CD8-positive, alpha-beta memory T cell (primary cell): ENCODE results near the gene BEST4. TPM values are rescaled to one million over a fixed set of nuclear protein-coding genes. Genes with fewer than 3 reads are reported as not detected.
"Not testable (repeated sequence)": the region's sequence is repeated elsewhere in the genome, so short reads cannot be mapped to it uniquely, and the experiment has no call there.

Experiments
- CTCF ChIA-PET: fragments of 350-600 bp; sonication (Branson Sonifier 250); formaldehyde crosslinking; loops from one replicate; lab custom pipeline; 2021; ENCODE audit warnings: antibody characterized with exemption; lab: Charles Lee
- POLR2A ChIA-PET: fragments of 350-600 bp; sonication (Branson Sonifier 250); formaldehyde crosslinking; loops from one replicate; lab custom pipeline; 2021; ENCODE audit warnings: antibody characterized with exemption; lab: Charles Lee
- DNase-seq, 5 donors: peaks; one replicate each; pipeline versions ENCODE4 v3.0.0 to v3.0.0-alpha.2; 2020 to 2022; ENCODE audit warnings: mixed read lengths in 1 of 5
- H3K27ac ChIP-seq: one replicate; pipeline ENCODE4 v1.7.0; 2013; ENCODE audit warnings: low read depth, mild to moderate bottlenecking, low read length, moderate library complexity
- H3K27me3 ChIP-seq: 2 replicates; pipeline ENCODE4 v1.7.0; 2013; ENCODE audit warnings: low read length, mild to moderate bottlenecking; ENCODE audit not compliant: insufficient read depth, poor library complexity, severe bottlenecking
- H3K36me3 ChIP-seq: 2 replicates; pipeline ENCODE4 v1.7.0; 2013; ENCODE audit warnings: mild to moderate bottlenecking, low read length, moderate library complexity; ENCODE audit not compliant: insufficient read depth
- H3K4me1 ChIP-seq: 2 replicates; pipeline ENCODE4 v1.7.0; 2013; ENCODE audit warnings: mild to moderate bottlenecking, low read length, moderate library complexity; ENCODE audit not compliant: insufficient read depth
- H3K4me3 ChIP-seq: 2 replicates; pipeline ENCODE4 v1.7.0; 2013; ENCODE audit warnings: mild to moderate bottlenecking, low read length
- H3K9me3 ChIP-seq: 2 replicates; pipeline ENCODE4 v1.7.0; 2013; ENCODE audit warnings: mild to moderate bottlenecking, low read length
- H3K27ac Mint-ChIP-seq, 8 donors: one replicate each; pipeline ENCODE4 v1.8.0; 2020 to 2021; ENCODE audit warnings: mixed read lengths in 8 of 8, mild to moderate bottlenecking in 6 of 8, inconsistent platforms in 3 of 8, moderate library complexity in 3 of 8
- H3K27me3 Mint-ChIP-seq, 2 donors: one replicate each; pipeline ENCODE4 v1.8.0; 2020 to 2021; ENCODE audit warnings: mixed read lengths in 2 of 2, mild to moderate bottlenecking in 1 of 2, moderate library complexity in 1 of 2
- H3K36me3 Mint-ChIP-seq, 3 donors: one replicate each; pipeline ENCODE4 v1.8.0; 2020 to 2021; ENCODE audit warnings: mixed read lengths in 3 of 3, inconsistent platforms in 1 of 3, mild to moderate bottlenecking in 1 of 3
- H3K4me1 Mint-ChIP-seq, 3 donors: one replicate each; pipeline ENCODE4 v1.8.0; 2020 to 2021; ENCODE audit warnings: mixed read lengths in 3 of 3, inconsistent platforms in 1 of 3, mild to moderate bottlenecking in 1 of 3
- H3K4me3 Mint-ChIP-seq, 7 donors: one replicate each; pipeline ENCODE4 v1.8.0; 2020 to 2021; ENCODE audit warnings: mixed read lengths in 7 of 7, mild to moderate bottlenecking in 6 of 7, moderate library complexity in 4 of 7, inconsistent platforms in 2 of 7
- H3K9me3 Mint-ChIP-seq, 5 donors: one replicate each; pipeline ENCODE4 v1.8.0; 2020 to 2022; ENCODE audit warnings: mixed read lengths in 5 of 5, mild to moderate bottlenecking in 3 of 5, moderate library complexity in 2 of 5, inconsistent platforms in 1 of 5
- polyA plus RNA-seq: library from polyadenylated mRNA; unstranded; fragments of 300-500 nt; fragmentation: Illumina TruSeq; gene quantifications from one replicate; pipeline ENCODE4 v1.2.3, GENCODE V29; 2021
- total RNA-seq, 2 experiments: library from RNA; stranded (reverse); gene quantifications; one replicate each; pipeline ENCODE4 v1.2.3, GENCODE V29; 2021

The BEST4 gene
- total and polyA plus RNA-seq, 3 experiments from 2014 or later, result 0.54 to 1.4 (median 1.2) TPM

- ChIA-PET POLR2A (interaction anchor here (0.5 to 4.3 kb wide), 22 partner anchors 9 to 700 kb away, joined by 3 to 122 read pairs (median 4); partner anchors contain the start of genes BEST4, BTBD19, CCDC163 and EIF2B3), CTCF (interaction anchor here (0.7 to 3.8 kb wide), 22 partner anchors 9 to 693 kb away, joined by 3 to 112 read pairs (median 6); partner anchors contain the start of genes BEST4, BTBD19, EIF2B3 and HECTD3)
- H3K36me3 ChIP-seq, result peaks cover 21% of the 10 kb centered on the region
- H3K9me3 ChIP-seq, result no peaks in the 10 kb centered on the region
- H3K27ac ChIP-seq, result peak within 1 kb of the TSS; percentile 93
- H3K9me3 Mint-ChIP-seq, result no peaks in the 10 kb centered on the region
- peak; percentile 97 to 99 (median 98) for DNase-seq
- H3K4me3 ChIP-seq, result peak within 1 kb of the TSS; percentile 90
- peaks cover 9 to 39% (median 11%) of the 10 kb centered on the region in 3 donors for H3K36me3 Mint-ChIP-seq
- H3K27ac Mint-ChIP-seq, result peak within 1 kb of the TSS; percentile 90 to 99 (median 98)
- H3K4me1 ChIP-seq, result peaks cover 31% of the 10 kb centered on the region
- no peaks in the 10 kb centered on the region for H3K27me3 ChIP-seq
- H3K4me3 Mint-ChIP-seq, result peak within 1 kb of the TSS; percentile 80 to 98 (median 96)
- H3K4me1 Mint-ChIP-seq, result peaks cover 25 to 41% (median 38%) of the 10 kb centered on the region in 3 donors
- H3K27me3 Mint-ChIP-seq, result no peaks in the 10 kb centered on the region
Observed at GRCh38 chr1:44799770-44800584, 12.0 kb upstream of the BEST4 start, which contains the start of gene PLK3. PLK3 (plus strand) TSS chr1:44800377; CDS start chr1:44800464, 87 bp downstream.

GRCh38 chr1:44798481-44799365 is 10.8 kb upstream of the BEST4 start:
- Histone ChIP-seq H3K4me1 (peaks cover 27% of the 10 kb centered on the region), H3K27me3 (no peaks in the 10 kb centered on the region), H3K9me3 (no peaks in the 10 kb centered on the region), H3K4me3 (no peak overlapping the region), H3K27ac (no peak overlapping the region), H3K36me3 (peaks cover 11% of the 10 kb centered on the region)
- POLR2A ChIA-PET, result interaction anchor here (3.6 to 4.3 kb wide), 2 partner anchors 15 to 21 kb away, joined by 89 to 122 read pairs; no protein-coding TSS in a partner anchor
- CTCF ChIA-PET, result interaction anchor here (1.0 to 3.8 kb wide), 7 partner anchors 9 to 68 kb away, joined by 3 to 112 read pairs (median 12); partner anchors contain the start of genes BEST4, BTBD19 and RNU5D-1
- Mint-ChIP-seq H3K27ac (peak overlapping the region in 7 of 8 donors; percentile 66 to 99 (median 96)), H3K4me1 (peaks cover 24 to 38% (median 36%) of the 10 kb centered on the region in 3 donors), H3K4me3 (peak overlapping the region in 5 of 7 donors; percentile 46 to 97 (median 67)), H3K36me3 (peaks cover 9 to 27% (median 11%) of the 10 kb centered on the region in 3 donors), H3K9me3 (no peaks in the 10 kb centered on the region), H3K27me3 (no peaks in the 10 kb centered on the region)
- peak in 1 of 5 donors; percentile 46 for DNase-seq

- peak in 1 of 5 donors; percentile 11 for DNase-seq
Observed at GRCh38 chr1:44797886-44798285, 9.9 kb upstream of the BEST4 start.

GRCh38 chr1:44792736-44793502 is 4.9 kb upstream of the BEST4 start:
- Mint-ChIP-seq H3K27me3 (no peaks in the 10 kb centered on the region), H3K4me3 (no peak overlapping the region), H3K36me3 (no peaks in the 10 kb centered on the region), H3K4me1 (peaks cover 0 to 2% (median 1%) of the 10 kb centered on the region in 3 donors), H3K27ac (peak overlapping the region in 3 of 8 donors; percentile 6 to 26 (median 19)), H3K9me3 (no peaks in the 10 kb centered on the region)
- Histone ChIP-seq H3K27ac (no peak overlapping the region), H3K9me3 (no peaks in the 10 kb centered on the region), H3K27me3 (no peaks in the 10 kb centered on the region), H3K4me1 (no peaks in the 10 kb centered on the region), H3K4me3 (no peak overlapping the region), H3K36me3 (no peaks in the 10 kb centered on the region)
- no peak for DNase-seq
- ChIA-PET CTCF (interaction anchor here (0.7 to 4.6 kb wide), 19 partner anchors 9 to 699 kb away, joined by 3 to 30 read pairs (median 4); partner anchors contain the start of genes HECTD3, MUTYH, RNU5D-1 and TOE1), POLR2A (interaction anchor here (0.6 kb wide), 1 partner anchor 18 kb away, joined by 5 read pairs; no protein-coding TSS in a partner anchor)

More at GRCh38 chr1:44797886-44798285, 9.9 kb upstream of the BEST4 start:
- H3K4me3 Mint-ChIP-seq, result peak overlapping the region in 1 of 7 donors; percentile 67
- not testable (repeated sequence) for H3K9me3 ChIP-seq, H3K27ac ChIP-seq, H3K27me3 Mint-ChIP-seq, H3K36me3 ChIP-seq, H3K27me3 ChIP-seq, H3K9me3 Mint-ChIP-seq, H3K4me3 ChIP-seq
- peaks cover 19% of the 10 kb centered on the region for H3K4me1 ChIP-seq
- ChIA-PET POLR2A (interaction anchor here (0.7 to 3.6 kb wide), 4 partner anchors 10 to 45 kb away, joined by 3 to 122 read pairs (median 3); partner anchors contain the start of gene BTBD19), CTCF (interaction anchor here (3.8 kb wide), 1 partner anchor 20 kb away, joined by 112 read pairs; no protein-coding TSS in a partner anchor)
- peak overlapping the region in 6 of 8 donors; percentile 47 to 96 (median 66) for H3K27ac Mint-ChIP-seq
- H3K4me1 Mint-ChIP-seq, result peaks cover 20 to 32% (median 30%) of the 10 kb centered on the region in 3 donors
- H3K36me3 Mint-ChIP-seq, result peaks cover 6 to 18% (median 6%) of the 10 kb centered on the region in 3 donors

GRCh38 chr1:44790968-44791801 is 3.2 kb upstream of the BEST4 start:
- Mint-ChIP-seq H3K9me3 (no peaks in the 10 kb centered on the region), H3K27me3 (no peaks in the 10 kb centered on the region), H3K27ac (peak overlapping the region in 2 of 8 donors; percentile 44 to 76), H3K4me1 (peaks cover 4 to 8% (median 5%) of the 10 kb centered on the region in 3 donors), H3K4me3 (no peak overlapping the region), H3K36me3 (no peaks in the 10 kb centered on the region)
- no peak overlapping the region for H3K27ac ChIP-seq
- ChIA-PET CTCF (interaction anchor here (1.4 to 4.6 kb wide), 7 partner anchors 8 to 223 kb away, joined by 3 to 30 read pairs (median 7); partner anchors contain the start of genes HECTD3, PLK3, RPS8 and UROD), POLR2A (interaction anchor here (1.2 to 1.8 kb wide), 2 partner anchors 16 to 28 kb away, joined by 4 to 6 read pairs; partner anchors contain the start of gene RPS8)
- no peaks in the 10 kb centered on the region for H3K9me3 ChIP-seq
- no peaks in the 10 kb centered on the region for H3K36me3 ChIP-seq
- H3K4me1 ChIP-seq, result peaks cover 6% of the 10 kb centered on the region
- H3K4me3 ChIP-seq, result no peak overlapping the region
- DNase-seq, result no peak
- no peaks in the 10 kb centered on the region for H3K27me3 ChIP-seq

GRCh38 chr1:44787506-44787905 is 464 bp downstream of the BEST4 start:
- no peaks in the 10 kb centered on the region for H3K27me3 Mint-ChIP-seq
- H3K27ac Mint-ChIP-seq, result peak overlapping the region in 1 of 8 donors; percentile 72
- no peak overlapping the region for H3K4me3 Mint-ChIP-seq
- Histone ChIP-seq H3K27me3 (no peaks in the 10 kb centered on the region), H3K9me3 (no peaks in the 10 kb centered on the region), H3K36me3 (no peaks in the 10 kb centered on the region), H3K27ac (no peak overlapping the region), H3K4me3 (no peak overlapping the region), H3K4me1 (peaks cover 29% of the 10 kb centered on the region)
- no peaks in the 10 kb centered on the region for H3K9me3 Mint-ChIP-seq
- no peak for DNase-seq
- ChIA-PET POLR2A (interaction anchor here (0.8 to 5.8 kb wide), 3 partner anchors 12 to 32 kb away, joined by 3 to 49 read pairs (median 12); partner anchors contain the start of genes PLK3 and RPS8), CTCF (interaction anchor here (0.8 to 5.9 kb wide), 11 partner anchors 9 to 225 kb away, joined by 3 to 39 read pairs (median 5); partner anchors contain the start of genes BTBD19, DYNLT4, HECTD3 and PLK3)
- peaks cover 0 to 2% (median 0%) of the 10 kb centered on the region in 3 donors for H3K36me3 Mint-ChIP-seq
- H3K4me1 Mint-ChIP-seq, result peaks cover 27 to 36% (median 30%) of the 10 kb centered on the region in 3 donors
